ENCODE results near the gene CHST7.

Gene CHST7

DNA sequence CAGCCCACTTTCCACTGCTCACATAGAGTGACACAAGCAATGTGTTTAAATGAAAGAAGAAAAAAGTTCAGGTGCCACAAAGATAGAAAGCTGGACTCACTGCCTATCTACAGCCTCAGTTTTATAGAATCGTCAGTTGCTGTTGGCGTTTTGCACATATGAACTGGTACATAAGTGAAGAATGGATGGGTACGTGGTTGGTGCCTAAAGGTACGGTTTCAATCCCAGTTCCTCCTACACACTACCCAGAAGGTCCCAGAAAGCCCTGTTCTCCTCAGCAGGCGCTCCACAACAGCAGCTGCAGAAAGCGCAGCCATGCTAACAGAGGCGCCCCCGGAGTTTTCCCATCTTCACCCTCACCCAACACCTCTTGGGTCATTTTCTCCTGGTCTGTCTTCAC, 23.6 kb downstream of the CHST7 start:
- no peaks in the 10 kb centered on the region for H3K27me3 ChIP-seq (ENCODE audit: control insufficient read depth, insufficient read depth, low read length)
- no peak overlapping the region for H3K9ac ChIP-seq (ENCODE audit: low read length)
- no peak overlapping the region for H3K4me3 ChIP-seq (ENCODE audit: low read length)
- H3K4me1 ChIP-seq (ENCODE audit: control insufficient read depth, insufficient read depth, low read length) = no peaks in the 10 kb centered on the region
- no peak overlapping the region for H3K27ac ChIP-seq (ENCODE audit: low read depth, low read length)
- H3K36me3 ChIP-seq (ENCODE audit: control insufficient read depth, insufficient read depth, low read length) = no peaks in the 10 kb centered on the region

DNA sequence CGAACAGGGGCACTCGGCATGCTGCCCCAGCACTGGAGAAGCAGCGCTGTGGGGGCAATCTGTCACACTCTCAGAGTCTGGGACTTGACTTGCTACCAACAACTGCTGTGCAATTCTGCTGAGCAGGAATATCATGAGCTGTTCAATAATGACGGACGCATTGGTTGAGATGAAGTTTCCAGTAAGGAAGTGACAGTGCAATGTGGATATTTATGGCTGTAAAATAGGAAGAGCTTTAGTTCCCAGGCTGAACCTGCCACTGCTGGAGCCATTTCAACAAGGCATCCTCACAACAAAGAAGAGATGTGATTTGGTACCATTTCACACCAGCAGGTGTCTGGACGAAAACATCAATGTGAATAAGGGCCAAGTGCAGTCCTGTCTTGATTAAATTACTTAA, 24.2 kb downstream of the CHST7 start:
- Histone ChIP-seq H3K27ac (ENCODE audit: low read depth, low read length) (no peak overlapping the region), H3K9ac (ENCODE audit: low read length) (no peak overlapping the region), H3K36me3 (ENCODE audit: control insufficient read depth, insufficient read depth, low read length) (no peaks in the 10 kb centered on the region), H3K27me3 (ENCODE audit: control insufficient read depth, insufficient read depth, low read length) (no peaks in the 10 kb centered on the region), H3K4me1 (ENCODE audit: control insufficient read depth, insufficient read depth, low read length) (no peaks in the 10 kb centered on the region), H3K4me3 (ENCODE audit: low read length) (no peak overlapping the region)

DNA sequence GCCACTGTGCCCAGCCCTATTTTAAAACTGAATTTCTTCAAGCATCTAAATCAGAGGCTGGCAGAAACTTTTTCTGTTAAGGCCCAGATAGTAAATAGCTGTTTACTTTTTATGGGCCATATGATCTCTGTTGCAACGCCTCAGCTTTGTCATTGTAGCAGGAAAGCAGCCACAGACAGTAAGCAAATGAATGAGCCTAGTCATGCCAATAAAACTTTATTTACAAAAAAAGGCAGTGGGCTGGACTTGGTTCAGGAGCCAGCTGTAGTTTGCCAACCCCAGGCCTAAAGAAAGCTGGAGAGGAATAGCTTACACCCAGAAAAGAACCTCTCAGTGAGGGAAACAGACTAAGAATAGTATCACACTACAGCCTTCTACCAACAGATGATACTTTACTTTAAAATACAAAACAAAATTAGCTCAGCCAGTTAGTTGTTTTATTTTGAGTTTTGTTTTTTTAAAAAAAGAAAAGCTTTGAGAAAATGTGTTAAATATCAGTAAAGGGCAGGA, 25.5 kb downstream of the CHST7 start:
- no peak overlapping the region for H3K27ac ChIP-seq (ENCODE audit: low read depth, low read length)
- no peak overlapping the region for H3K9ac ChIP-seq (ENCODE audit: low read length)
- H3K36me3 ChIP-seq (ENCODE audit: control insufficient read depth, insufficient read depth, low read length) = no peaks in the 10 kb centered on the region
- H3K4me1 ChIP-seq (ENCODE audit: control insufficient read depth, insufficient read depth, low read length) = no peaks in the 10 kb centered on the region
- no peak overlapping the region for H3K4me3 ChIP-seq (ENCODE audit: low read length)
- no peaks in the 10 kb centered on the region for H3K27me3 ChIP-seq (ENCODE audit: control insufficient read depth, insufficient read depth, low read length)

DNA sequence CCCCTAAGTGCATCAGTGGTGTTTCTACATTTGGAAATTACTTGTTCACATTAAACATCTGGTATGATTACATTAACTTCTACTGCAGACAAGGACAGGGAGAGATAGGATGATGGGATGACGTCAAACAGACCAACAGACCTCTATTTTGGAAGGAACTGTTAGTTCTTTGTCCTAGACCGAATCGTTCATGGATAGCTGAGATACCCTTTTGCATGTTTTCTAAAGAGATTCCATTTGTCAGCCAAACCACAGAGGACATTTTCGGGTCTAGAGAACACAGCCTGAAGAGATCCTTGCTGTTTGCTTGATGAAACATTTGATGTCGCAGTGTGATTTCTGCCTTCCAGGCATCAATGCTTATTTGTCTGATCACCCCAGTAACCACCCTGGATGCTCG, 27.7 kb downstream of the CHST7 start:
- Histone ChIP-seq H3K9ac (ENCODE audit: low read length) (no peak overlapping the region), H3K27ac (ENCODE audit: low read depth, low read length) (no peak overlapping the region), H3K4me3 (ENCODE audit: low read length) (no peak overlapping the region), H3K27me3 (ENCODE audit: control insufficient read depth, insufficient read depth, low read length) (no peaks in the 10 kb centered on the region), H3K4me1 (ENCODE audit: control insufficient read depth, insufficient read depth, low read length) (no peaks in the 10 kb centered on the region), H3K36me3 (ENCODE audit: control insufficient read depth, insufficient read depth, low read length) (no peaks in the 10 kb centered on the region)

DNA sequence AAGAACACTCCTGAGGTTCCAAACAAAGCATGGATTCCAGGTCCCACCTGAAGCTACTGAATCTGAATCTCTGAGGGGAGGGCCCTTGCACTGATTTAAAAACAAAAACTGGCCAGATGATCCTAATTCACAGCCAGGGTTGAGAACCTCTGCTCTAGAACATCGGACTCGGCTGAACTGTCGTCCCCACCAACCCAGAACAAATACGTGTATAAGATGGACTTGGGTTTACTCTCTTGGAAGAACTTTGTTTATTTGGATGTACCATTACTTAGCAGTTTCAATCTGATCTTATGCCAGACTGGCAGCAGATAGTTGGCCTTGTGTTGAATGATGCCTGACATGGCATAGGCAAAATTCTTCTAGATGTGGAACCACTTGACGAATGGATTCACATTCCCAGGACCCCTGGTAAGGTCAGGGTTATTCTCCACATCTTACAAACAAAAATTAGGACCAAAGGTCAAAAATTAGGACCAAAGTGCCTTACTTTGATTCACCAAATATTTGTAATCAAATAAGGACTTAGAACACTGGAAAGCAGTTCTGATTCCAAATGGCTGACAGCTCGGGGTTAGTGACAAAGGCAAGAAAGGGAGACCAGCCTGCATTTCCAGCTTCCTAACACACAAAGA, 29.0 kb downstream of the CHST7 start:
- no peaks in the 10 kb centered on the region for H3K27me3 ChIP-seq (ENCODE audit: control insufficient read depth, insufficient read depth, low read length)
- H3K4me3 ChIP-seq (ENCODE audit: low read length) = no peak overlapping the region
- H3K9ac ChIP-seq (ENCODE audit: low read length) = no peak overlapping the region
- H3K27ac ChIP-seq (ENCODE audit: low read depth, low read length) = no peak overlapping the region
- no peaks in the 10 kb centered on the region for H3K36me3 ChIP-seq (ENCODE audit: control insufficient read depth, insufficient read depth, low read length)
- H3K4me1 ChIP-seq (ENCODE audit: control insufficient read depth, insufficient read depth, low read length) = no peaks in the 10 kb centered on the region

DNA sequence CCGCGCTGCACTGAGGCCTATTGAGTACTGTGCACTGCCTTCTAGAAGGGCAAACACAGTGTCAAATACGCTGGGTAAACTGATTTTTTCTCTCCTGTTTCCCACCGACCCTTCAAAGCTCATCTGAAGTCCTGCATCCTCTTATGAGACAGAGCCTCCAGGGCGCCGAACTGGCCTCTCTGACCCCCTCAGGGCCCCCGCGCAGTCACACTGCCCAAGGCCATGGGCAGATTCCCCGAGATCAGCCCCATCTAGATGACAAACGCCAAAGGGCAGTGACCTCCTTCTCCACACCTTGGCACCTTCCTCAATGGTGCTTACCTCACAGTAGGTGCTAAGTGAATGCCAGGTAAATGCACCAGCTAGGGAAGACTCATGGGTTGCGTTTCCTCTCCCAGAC, 34.4 kb downstream of the CHST7 start:
- H3K36me3 ChIP-seq (ENCODE audit: control insufficient read depth, insufficient read depth, low read length) = no peaks in the 10 kb centered on the region
- no peak overlapping the region for H3K9ac ChIP-seq (ENCODE audit: low read length)
- H3K4me3 ChIP-seq (ENCODE audit: low read length) = no peak overlapping the region
- H3K27me3 ChIP-seq (ENCODE audit: control insufficient read depth, insufficient read depth, low read length) = no peaks in the 10 kb centered on the region
- H3K4me1 ChIP-seq (ENCODE audit: control insufficient read depth, insufficient read depth, low read length) = no peaks in the 10 kb centered on the region
- no peak overlapping the region for H3K27ac ChIP-seq (ENCODE audit: low read depth, low read length)

DNA sequence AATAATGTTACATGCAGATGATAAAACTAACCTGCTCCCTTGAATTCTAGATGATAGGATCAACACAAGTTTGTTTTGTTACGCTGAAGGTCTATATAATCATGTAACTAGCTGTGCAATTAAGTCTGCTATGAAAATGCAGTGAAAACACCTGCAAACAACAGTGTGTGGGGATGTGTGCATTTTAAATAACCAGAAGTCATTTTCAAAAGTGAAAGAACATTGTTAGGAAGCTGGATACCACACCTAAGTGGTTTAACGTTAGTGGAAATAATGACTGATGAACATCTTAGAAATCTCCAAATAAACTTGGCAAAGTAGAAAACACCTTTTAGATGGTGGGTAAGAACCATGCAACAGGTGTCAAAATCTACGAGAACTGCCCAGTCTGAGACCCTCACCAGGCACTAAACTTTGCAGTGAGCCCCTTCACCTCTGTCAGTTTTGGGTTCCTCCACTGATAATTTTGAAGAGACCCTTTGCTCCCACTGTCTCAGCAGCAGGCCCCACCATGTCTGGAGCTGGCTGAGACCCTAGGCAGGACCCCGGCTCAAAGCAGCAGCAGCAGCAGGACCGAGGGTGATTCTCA, 36.6 kb downstream of the CHST7 start:
- Histone ChIP-seq H3K4me3 (ENCODE audit: low read length) (no peak overlapping the region), H3K9ac (ENCODE audit: low read length) (no peak overlapping the region), H3K27ac (ENCODE audit: low read depth, low read length) (no peak overlapping the region), H3K4me1 (ENCODE audit: control insufficient read depth, insufficient read depth, low read length) (no peaks in the 10 kb centered on the region), H3K36me3 (ENCODE audit: control insufficient read depth, insufficient read depth, low read length) (no peaks in the 10 kb centered on the region), H3K27me3 (ENCODE audit: control insufficient read depth, insufficient read depth, low read length) (peaks cover 3% of the 10 kb centered on the region)

DNA sequence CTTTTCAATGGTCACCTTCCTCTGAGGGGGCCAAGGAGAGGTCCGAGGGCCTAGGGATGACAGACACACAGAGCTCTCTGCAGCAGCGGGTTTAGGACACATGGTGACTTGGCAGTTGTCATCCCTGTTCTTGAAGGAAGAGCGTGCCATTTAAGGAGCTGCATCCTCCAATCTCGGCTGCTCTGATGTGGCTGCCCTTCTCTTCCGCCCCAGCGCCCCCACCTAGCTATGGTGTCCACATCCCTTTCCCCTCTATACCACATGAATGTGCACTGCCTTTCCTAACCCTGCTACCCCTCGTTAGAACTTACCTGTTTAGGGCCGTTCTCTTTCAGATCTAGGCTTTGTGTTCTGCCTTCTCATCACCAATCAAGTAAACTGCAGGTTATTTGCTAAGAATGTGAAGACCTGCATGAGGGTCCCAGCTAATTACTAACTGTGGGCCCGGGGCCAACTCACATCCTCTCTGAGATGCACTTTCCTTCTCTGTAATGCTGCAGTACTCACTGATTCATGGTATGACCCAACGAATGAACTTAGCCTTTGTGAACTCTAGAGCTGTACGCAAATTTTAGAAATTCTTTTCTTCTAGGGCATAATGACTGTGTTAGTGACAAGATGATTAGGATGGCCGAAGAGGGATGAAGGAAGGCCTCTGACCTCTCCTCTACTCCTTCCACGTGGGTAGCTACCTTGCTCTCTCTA, 38.2 kb downstream of the CHST7 start:
- no peaks in the 10 kb centered on the region for H3K4me1 ChIP-seq (ENCODE audit: control insufficient read depth, insufficient read depth, low read length)
- no peak overlapping the region for H3K27ac ChIP-seq (ENCODE audit: low read depth, low read length)
- H3K36me3 ChIP-seq (ENCODE audit: control insufficient read depth, insufficient read depth, low read length) = no peaks in the 10 kb centered on the region
- H3K27me3 ChIP-seq (ENCODE audit: control insufficient read depth, insufficient read depth, low read length) = peaks cover 3% of the 10 kb centered on the region
- H3K9ac ChIP-seq (ENCODE audit: low read length) = no peak overlapping the region
- no peak overlapping the region for H3K4me3 ChIP-seq (ENCODE audit: low read length)

DNA sequence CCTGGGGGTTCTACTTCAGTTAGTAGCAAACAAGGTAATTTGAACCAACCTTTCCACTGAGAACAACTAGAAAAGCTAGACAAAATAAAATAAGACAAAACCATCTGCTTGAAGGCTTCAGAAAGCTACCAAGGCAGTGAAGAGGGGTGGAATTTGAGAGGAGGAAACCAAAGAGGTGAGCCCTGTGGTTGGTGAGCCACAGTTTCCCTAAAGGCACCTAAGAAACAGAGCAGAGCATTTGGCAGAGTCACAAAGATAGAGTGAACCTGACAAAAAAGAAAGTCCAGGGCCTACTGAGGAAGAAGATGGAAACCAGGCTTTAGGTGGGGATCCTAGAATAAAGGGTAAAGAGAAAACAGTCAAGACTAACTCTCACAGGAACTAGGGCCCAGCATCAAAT, 44.3 kb downstream of the CHST7 start:
- no peak overlapping the region for H3K27ac ChIP-seq (ENCODE audit: low read depth, low read length)
- peaks cover 3% of the 10 kb centered on the region for H3K27me3 ChIP-seq (ENCODE audit: control insufficient read depth, insufficient read depth, low read length)
- H3K4me3 ChIP-seq (ENCODE audit: low read length) = no peak overlapping the region
- no peaks in the 10 kb centered on the region for H3K4me1 ChIP-seq (ENCODE audit: control insufficient read depth, insufficient read depth, low read length)
- H3K36me3 ChIP-seq (ENCODE audit: control insufficient read depth, insufficient read depth, low read length) = no peaks in the 10 kb centered on the region
- H3K9ac ChIP-seq (ENCODE audit: low read length) = no peak overlapping the region

DNA sequence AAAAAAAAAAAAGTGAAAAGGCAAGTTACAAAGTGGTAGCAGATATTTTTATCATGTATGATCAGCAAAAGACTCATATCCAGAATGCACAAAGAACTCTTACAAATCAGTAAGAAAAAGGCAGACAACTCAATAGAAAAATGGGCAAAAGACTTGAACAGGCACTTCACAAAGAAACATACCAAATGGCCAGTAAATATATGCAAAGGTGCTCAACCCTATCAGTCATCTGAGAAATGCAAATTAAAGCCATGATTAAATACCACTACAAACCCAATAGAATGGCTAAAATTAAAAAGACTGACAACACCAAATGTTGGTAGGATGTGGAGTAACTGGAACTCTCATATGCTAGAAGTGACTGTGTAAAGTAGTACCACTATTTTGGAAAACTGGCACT, 45.4 kb downstream of the CHST7 start:
- Histone ChIP-seq H3K27ac (ENCODE audit: low read depth, low read length) (no peak overlapping the region), H3K36me3 (ENCODE audit: control insufficient read depth, insufficient read depth, low read length) (no peaks in the 10 kb centered on the region), H3K27me3 (ENCODE audit: control insufficient read depth, insufficient read depth, low read length) (no peaks in the 10 kb centered on the region), H3K4me3 (ENCODE audit: low read length) (no peak overlapping the region), H3K4me1 (ENCODE audit: control insufficient read depth, insufficient read depth, low read length) (no peaks in the 10 kb centered on the region), H3K9ac (ENCODE audit: low read length) (no peak overlapping the region)

DNA sequence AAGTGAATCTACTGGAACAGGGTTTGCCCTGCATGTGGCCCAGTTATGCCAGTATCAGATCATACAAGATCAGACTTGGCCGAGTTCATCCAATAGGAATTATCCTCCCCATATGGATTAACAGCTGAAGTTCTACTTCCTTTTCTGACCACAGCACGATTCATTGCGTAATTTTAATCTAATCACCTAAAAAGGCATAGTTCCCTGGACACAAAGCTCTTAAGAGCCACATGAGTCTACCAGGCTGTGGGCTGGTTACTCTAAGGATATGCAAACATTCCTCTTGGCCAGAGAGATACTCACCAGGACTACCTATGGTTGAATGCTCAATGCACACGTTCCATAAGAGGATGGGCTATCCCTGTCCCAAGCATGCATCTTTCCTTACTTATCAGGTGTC, 46.9 kb downstream of the CHST7 start:
- H3K27ac ChIP-seq (ENCODE audit: low read depth, low read length) = no peak overlapping the region
- no peak overlapping the region for H3K4me3 ChIP-seq (ENCODE audit: low read length)
- H3K27me3 ChIP-seq (ENCODE audit: control insufficient read depth, insufficient read depth, low read length) = no peaks in the 10 kb centered on the region
- no peak overlapping the region for H3K9ac ChIP-seq (ENCODE audit: low read length)
- no peaks in the 10 kb centered on the region for H3K4me1 ChIP-seq (ENCODE audit: control insufficient read depth, insufficient read depth, low read length)
- H3K36me3 ChIP-seq (ENCODE audit: control insufficient read depth, insufficient read depth, low read length) = no peaks in the 10 kb centered on the region

DNA sequence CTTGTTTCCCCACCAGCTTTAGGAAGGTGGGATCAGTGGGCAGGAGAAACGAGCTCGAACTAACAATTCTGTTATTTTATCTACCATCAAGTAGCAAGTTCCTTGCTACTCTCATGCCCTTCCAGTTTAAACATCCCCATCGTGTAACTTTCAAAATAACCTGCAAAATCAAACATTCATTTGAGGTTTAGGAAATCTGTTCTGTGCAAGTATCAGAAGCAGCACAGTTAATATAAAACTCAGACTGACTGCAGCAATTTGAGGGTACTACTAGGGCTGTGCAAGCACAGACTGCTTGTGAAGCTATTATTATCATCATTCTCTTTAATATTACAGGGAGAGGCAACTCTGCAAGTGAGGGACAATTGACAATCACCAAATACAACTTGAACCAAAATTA, 48.0 kb downstream of the CHST7 start:
- H3K4me3 ChIP-seq (ENCODE audit: low read length) = no peak overlapping the region
- no peaks in the 10 kb centered on the region for H3K27me3 ChIP-seq (ENCODE audit: control insufficient read depth, insufficient read depth, low read length)
- H3K4me1 ChIP-seq (ENCODE audit: control insufficient read depth, insufficient read depth, low read length) = no peaks in the 10 kb centered on the region
- no peaks in the 10 kb centered on the region for H3K36me3 ChIP-seq (ENCODE audit: control insufficient read depth, insufficient read depth, low read length)
- no peak overlapping the region for H3K9ac ChIP-seq (ENCODE audit: low read length)
- no peak overlapping the region for H3K27ac ChIP-seq (ENCODE audit: low read depth, low read length)

Data from rectal smooth muscle tissue (tissue), 1 donor.